Measurements from ENCODE around the gene LCTL. TPM values are rescaled to one million over a fixed set of nuclear protein-coding genes. Genes with fewer than 3 reads are reported as not detected.

Gene LCTL
- total and polyA plus RNA-seq, 5 experiments from 2014 or later: not detected

GRCh38 chr15:66588537-66588936 lies 22.7 kb upstream of the LCTL start:
- peaks cover 4 to 29% (median 15%) of the 10 kb centered on the region in 5 donors for H3K27me3 Mint-ChIP-seq
- DNase-seq (peak in 1 of 10 donors; percentile 42), ATAC-seq (no peak)
- H3K36me3 Mint-ChIP-seq: no peaks in the 10 kb centered on the region
- POLR2A ChIA-PET: no interaction called here
- no peak overlapping the region for H3K27ac Mint-ChIP-seq
- H3K4me1 Mint-ChIP-seq: no peaks in the 10 kb centered on the region
- H3K9me3 Mint-ChIP-seq: no peaks in the 10 kb centered on the region
- H3K4me3 Mint-ChIP-seq: no peak overlapping the region

- Mint-ChIP-seq H3K36me3 (no peaks in the 10 kb centered on the region), H3K27ac (no peak overlapping the region), H3K27me3 (peaks cover 4 to 29% (median 10%) of the 10 kb centered on the region in 5 donors), H3K9me3 (peaks cover 0 to 2% (median 0%) of the 10 kb centered on the region in 9 donors), H3K4me1 (no peaks in the 10 kb centered on the region), H3K4me3 (no peak overlapping the region)
- POLR2A ChIA-PET: no interaction called here
- ATAC-seq: no peak
- peak in 1 of 10 donors; percentile 1 for DNase-seq
These were observed 22.0 kb upstream of the LCTL start for GRCh38 chr15:66587749-66588148.

DNA sequence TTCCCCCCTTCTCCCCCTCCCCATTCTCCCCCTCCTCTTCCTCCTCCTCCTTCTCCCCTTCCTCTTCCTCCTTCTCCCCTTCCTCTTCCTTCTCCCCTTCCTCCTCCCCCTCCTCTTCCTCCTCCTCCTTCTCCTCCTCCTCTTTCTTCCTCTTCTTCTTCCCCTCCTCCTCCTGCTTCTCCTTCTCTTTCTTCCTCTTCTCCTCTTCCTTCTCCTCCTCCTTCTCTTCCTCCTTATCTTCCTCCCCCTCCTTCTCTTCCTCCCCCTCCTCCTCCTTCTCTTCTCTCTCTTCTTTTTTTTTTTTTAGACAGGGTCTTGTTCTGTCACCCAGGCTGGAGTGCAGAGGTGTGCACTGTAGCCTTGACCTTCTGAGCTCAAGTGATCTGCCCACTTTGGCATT lies 21.2 kb upstream of the LCTL start:
- Mint-ChIP-seq H3K27ac (no peak overlapping the region), H3K36me3 (no peaks in the 10 kb centered on the region), H3K9me3 (peaks cover 0 to 2% (median 0%) of the 10 kb centered on the region in 9 donors), H3K4me3 (no peak overlapping the region), H3K4me1 (no peaks in the 10 kb centered on the region), H3K27me3 (peaks cover 4 to 29% (median 9%) of the 10 kb centered on the region in 5 donors)
- DNase-seq: peak in 1 of 10 donors; percentile 8
- no peak for ATAC-seq
- POLR2A ChIA-PET: no interaction called here

- DNase-seq (peak in 1 of 10 donors; percentile 37), ATAC-seq (no peak)
- Mint-ChIP-seq H3K4me1 (no peaks in the 10 kb centered on the region), H3K36me3 (no peaks in the 10 kb centered on the region), H3K4me3 (no peak overlapping the region), H3K9me3 (peaks cover 0 to 2% (median 0%) of the 10 kb centered on the region in 9 donors), H3K27ac (no peak overlapping the region), H3K27me3 (peaks cover 4 to 29% (median 9%) of the 10 kb centered on the region in 5 donors)
- POLR2A ChIA-PET: no interaction called here
These were observed 20.6 kb upstream of the LCTL start for GRCh38 chr15:66586155-66586976.

GRCh38 chr15:66581972-66582537 lies 16.3 kb upstream of the LCTL start:
- no peak overlapping the region for H3K4me3 Mint-ChIP-seq
- no peak for ATAC-seq
- peak overlapping the region in 1 of 10 donors; percentile 2 for H3K27ac Mint-ChIP-seq
- peaks cover 0 to 2% (median 0%) of the 10 kb centered on the region in 9 donors for H3K9me3 Mint-ChIP-seq
- DNase-seq: no peak
- no peaks in the 10 kb centered on the region for H3K4me1 Mint-ChIP-seq
- POLR2A ChIA-PET: no interaction called here
- no peaks in the 10 kb centered on the region for H3K36me3 Mint-ChIP-seq
- peaks cover 0 to 10% (median under 1%) of the 10 kb centered on the region in 5 donors for H3K27me3 Mint-ChIP-seq

GRCh38 chr15:66580643-66581042 lies 14.8 kb upstream of the LCTL start:
- H3K4me3 Mint-ChIP-seq: no peak overlapping the region
- peaks cover 0 to 3% (median 0%) of the 10 kb centered on the region in 5 donors for H3K27me3 Mint-ChIP-seq
- H3K36me3 Mint-ChIP-seq: no peaks in the 10 kb centered on the region
- DNase-seq (peak in 1 of 10 donors; percentile 18), ATAC-seq (no peak)
- POLR2A ChIA-PET: no interaction called here
- H3K4me1 Mint-ChIP-seq: no peaks in the 10 kb centered on the region
- H3K9me3 Mint-ChIP-seq: peaks cover 0 to 2% (median 0%) of the 10 kb centered on the region in 9 donors
- peak overlapping the region in 1 of 10 donors; percentile 33 for H3K27ac Mint-ChIP-seq

DNA sequence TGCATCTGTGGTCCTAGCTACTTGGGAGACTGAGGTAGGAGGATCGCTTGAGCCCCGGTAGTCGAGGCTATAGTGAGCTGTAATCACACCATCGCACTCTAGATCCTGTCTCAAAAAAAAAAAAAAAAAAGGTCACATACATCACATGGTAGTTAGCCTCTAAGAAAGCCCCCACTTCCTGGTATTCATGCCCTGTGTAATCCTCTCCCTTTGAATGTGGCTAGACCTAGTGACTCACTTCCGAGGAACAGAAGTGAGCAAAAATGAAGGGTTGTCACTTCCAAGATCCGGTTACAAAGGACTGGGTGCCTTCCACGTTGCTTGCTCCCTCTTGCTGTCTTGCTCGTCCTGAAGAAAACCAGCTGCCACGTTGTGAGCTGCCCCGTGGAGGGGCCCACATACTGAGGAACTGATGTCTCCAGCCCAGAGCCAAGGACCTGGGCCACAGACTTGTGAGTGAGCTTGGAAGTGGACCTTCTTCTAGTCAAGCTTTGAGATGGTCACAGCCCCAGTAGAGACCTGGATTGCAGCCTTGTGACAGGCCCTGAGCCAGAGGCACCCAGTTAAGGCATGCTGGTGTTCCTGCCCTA lies 12.6 kb upstream of the LCTL start:
- no peak for ATAC-seq
- no peaks in the 10 kb centered on the region for H3K36me3 Mint-ChIP-seq
- POLR2A ChIA-PET: interaction anchor here (0.7 kb wide), 1 partner anchor 122 kb away, joined by 3 read pairs; no protein-coding TSS in a partner anchor
- H3K27ac Mint-ChIP-seq: peak overlapping the region in 1 of 10 donors; percentile 56
- H3K4me1 Mint-ChIP-seq: no peaks in the 10 kb centered on the region
- H3K4me3 Mint-ChIP-seq: no peak overlapping the region
- no peaks in the 10 kb centered on the region for H3K27me3 Mint-ChIP-seq
- DNase-seq: peak in 1 of 10 donors; percentile 58
- peaks cover 0 to 2% (median 0%) of the 10 kb centered on the region in 9 donors for H3K9me3 Mint-ChIP-seq

DNA sequence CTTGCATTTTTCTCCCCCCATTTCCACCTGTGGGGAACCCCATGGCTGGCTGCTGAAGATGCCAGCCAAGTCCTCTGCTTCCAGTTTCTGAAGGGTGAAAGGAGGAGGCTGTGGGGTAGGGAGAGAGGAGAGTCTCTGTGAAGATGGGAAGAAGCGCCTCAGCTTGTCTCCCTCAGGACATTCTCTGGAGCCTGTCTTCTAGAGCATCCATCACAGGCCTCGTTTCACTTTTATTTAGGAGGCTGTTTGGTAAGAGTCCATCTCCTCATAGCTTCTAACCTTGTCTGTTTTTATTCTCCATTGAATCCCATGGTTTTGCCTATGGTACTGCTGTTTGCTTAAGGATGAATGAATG lies 8.8 kb upstream of the LCTL start:
- ATAC-seq (no peak), DNase-seq (peak in 1 of 10 donors; percentile 44)
- Mint-ChIP-seq H3K9me3 (no peaks in the 10 kb centered on the region), H3K4me3 (no peak overlapping the region), H3K27ac (no peak overlapping the region), H3K27me3 (no peaks in the 10 kb centered on the region), H3K36me3 (no peaks in the 10 kb centered on the region), H3K4me1 (no peaks in the 10 kb centered on the region)
- POLR2A ChIA-PET: interaction anchor here (0.6 kb wide), 1 partner anchor 8 kb away, joined by 6 read pairs; no protein-coding TSS in a partner anchor

DNA sequence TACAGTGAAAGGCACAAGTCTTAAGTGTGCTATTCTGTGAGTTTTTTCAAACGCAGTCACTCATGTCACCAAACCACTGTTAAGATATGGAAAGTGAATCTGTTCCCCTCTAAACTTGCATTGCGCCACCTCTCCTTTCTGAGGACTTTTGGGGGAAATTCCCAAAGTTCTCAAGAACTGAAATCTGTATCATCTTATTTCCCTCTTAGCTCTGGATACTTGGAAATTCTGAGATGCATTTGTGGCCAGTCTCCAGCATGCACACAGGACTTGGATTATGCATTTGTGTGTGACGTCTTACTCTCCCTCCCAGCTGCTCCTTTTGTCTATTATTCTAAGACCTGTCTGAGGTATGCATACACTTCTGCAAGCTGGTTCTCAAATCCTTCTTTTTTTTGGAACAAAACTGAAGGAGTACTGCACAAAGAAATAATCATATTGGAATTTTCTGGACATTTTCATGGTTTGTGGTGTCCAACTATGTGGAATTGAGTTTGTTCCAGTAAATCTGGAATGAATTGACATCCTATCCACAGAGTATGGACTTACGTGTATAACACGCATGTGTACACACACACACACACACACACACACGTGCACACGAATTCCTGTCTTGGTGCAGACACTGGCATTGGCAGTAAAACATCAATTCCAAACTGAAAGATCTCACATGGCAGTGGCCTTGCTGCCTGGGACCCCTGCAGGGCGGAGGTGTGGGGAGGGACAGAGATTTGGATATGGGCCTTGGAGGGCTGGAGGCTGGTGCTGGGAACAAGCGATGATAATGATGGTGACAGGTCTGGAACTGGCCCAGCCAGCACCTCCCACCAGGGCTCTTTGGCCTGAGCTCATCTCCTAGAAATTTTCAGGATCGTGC lies 8.2 kb upstream of the LCTL start:
- Mint-ChIP-seq H3K27me3 (no peaks in the 10 kb centered on the region), H3K4me3 (no peak overlapping the region), H3K4me1 (no peaks in the 10 kb centered on the region), H3K36me3 (no peaks in the 10 kb centered on the region), H3K9me3 (no peaks in the 10 kb centered on the region), H3K27ac (no peak overlapping the region)
- ATAC-seq: no peak
- POLR2A ChIA-PET: no interaction called here
- peak in 1 of 10 donors; percentile 28 for DNase-seq

DNA sequence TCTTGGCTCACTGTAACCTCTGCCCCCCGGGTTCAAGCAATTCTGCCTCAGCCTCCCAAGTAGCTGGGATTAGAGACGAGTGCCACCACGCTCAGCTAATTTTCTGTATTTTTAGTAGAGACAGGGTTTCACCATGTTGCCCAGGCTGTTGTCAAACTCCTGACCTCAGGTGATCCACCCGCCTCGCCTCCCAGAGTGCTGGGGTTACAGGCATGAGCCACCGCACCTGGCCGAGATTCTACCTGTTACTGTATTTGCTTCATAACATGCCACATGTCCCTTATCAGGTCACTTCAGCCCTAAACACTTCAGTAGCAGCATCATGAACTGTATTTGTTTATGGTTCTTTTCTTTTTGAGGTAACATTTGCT lies 7.5 kb upstream of the LCTL start:
- no peaks in the 10 kb centered on the region for H3K27me3 Mint-ChIP-seq
- no peak overlapping the region for H3K4me3 Mint-ChIP-seq
- no peaks in the 10 kb centered on the region for H3K9me3 Mint-ChIP-seq
- DNase-seq: no peak
- ATAC-seq: no peak
- POLR2A ChIA-PET: no interaction called here
- H3K4me1 Mint-ChIP-seq: no peaks in the 10 kb centered on the region
- H3K27ac Mint-ChIP-seq: no peak overlapping the region
- H3K36me3 Mint-ChIP-seq: no peaks in the 10 kb centered on the region

GRCh38 chr15:66572146-66572545 lies 6.3 kb upstream of the LCTL start:
- POLR2A ChIA-PET: no interaction called here
- no peak for ATAC-seq
- H3K4me1 Mint-ChIP-seq: peaks cover 1 to 3% (median 2%) of the 10 kb centered on the region in 4 donors
- H3K4me3 Mint-ChIP-seq: no peak overlapping the region
- H3K36me3 Mint-ChIP-seq: no peaks in the 10 kb centered on the region
- no peak for DNase-seq
- H3K9me3 Mint-ChIP-seq: no peaks in the 10 kb centered on the region
- H3K27ac Mint-ChIP-seq: no peak overlapping the region
- H3K27me3 Mint-ChIP-seq: peaks cover 0 to 2% (median 0%) of the 10 kb centered on the region in 5 donors

DNA sequence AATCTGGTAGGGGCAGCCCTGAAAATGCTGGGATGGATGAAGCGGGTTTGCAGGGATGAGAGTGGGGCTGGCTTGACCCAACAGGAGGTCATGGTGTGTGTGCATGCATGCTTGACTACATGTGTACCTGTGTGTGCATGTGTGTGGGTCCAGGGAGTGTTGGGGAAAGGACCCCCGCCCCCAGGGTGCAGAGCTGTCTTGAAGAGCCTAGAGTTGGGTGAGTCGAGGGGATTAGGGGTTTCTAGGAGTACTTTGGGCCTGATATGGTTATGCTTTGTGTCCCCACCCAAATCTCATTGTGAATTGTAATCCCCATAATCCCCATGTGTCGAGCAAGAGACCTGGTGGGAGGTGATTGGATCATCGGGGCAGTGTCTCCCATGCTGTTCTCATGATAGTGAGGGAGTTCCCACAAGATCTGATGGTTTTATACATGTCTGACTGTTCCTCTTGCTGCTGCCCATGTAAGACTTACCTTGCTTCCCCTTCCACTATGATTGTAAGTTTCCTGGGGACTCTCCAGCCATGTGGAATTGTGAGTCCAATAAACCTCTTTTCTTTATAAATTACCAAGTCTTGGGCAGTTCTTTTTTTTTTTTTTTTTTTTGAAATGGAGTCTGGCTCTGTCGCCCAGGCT lies 5.2 kb upstream of the LCTL start:
- H3K36me3 Mint-ChIP-seq: no peaks in the 10 kb centered on the region
- peaks cover 0 to 6% (median 0%) of the 10 kb centered on the region in 5 donors for H3K27me3 Mint-ChIP-seq
- no peak overlapping the region for H3K4me3 Mint-ChIP-seq
- no peak for DNase-seq
- peaks cover 6 to 10% (median 7%) of the 10 kb centered on the region in 4 donors for H3K4me1 Mint-ChIP-seq
- H3K9me3 Mint-ChIP-seq: no peaks in the 10 kb centered on the region
- ATAC-seq: no peak
- POLR2A ChIA-PET: no interaction called here
- H3K27ac Mint-ChIP-seq: no peak overlapping the region
